NCI-H1092 treated with DMSO at 0.1 percent for 48 hours (cell line): ENCODE measurements around the gene CLN5.
"Not testable (repeated sequence)": the region's sequence is repeated elsewhere in the genome, so short reads cannot be mapped to it uniquely, and the experiment has no call there.

ENCODE experiments used
- DNase-seq: peaks from one replicate; lab custom pipeline; 2025; lab: John Stamatoyannopoulos, UW

The CLN5 gene

DNA sequence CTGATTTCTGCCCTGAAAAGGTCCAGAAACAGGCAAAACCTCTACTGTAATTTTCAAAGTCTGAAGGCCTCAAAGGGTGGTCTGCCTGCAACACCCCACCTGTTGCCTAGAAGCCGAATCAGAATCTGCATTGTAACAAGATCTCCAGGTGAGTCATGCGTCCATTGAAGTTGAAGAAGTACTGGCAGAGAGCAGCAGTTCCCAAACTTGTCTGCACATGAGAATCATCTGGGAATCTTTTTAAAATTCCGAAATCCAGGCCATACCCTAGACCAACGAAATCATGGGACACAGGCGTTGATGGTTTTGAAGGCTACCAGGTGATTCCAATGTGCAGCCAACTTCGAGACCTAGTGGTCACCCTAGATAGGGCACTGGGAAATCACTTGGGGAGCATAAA, 16.0 kb upstream of the CLN5 start:
- DNase-seq = no peak

DNA sequence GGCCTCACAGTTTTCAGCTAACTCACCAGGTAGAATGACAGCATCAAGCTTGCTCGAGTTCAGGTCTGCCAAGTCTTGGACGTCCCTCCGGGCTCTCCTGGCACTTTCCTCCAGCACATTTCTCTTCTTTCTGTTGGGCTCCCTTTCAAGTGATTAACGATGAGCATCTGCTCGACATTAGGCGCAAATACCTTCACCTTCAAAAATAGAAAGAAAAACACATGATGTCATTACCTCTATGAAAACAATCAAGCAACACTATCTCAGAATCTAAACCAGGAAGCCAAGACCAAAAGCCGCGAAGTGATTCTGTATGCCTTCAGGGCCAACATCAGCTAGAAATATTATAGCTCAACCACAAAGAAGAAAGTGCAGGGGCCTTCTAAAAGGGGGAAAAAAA, 15.4 kb upstream of the CLN5 start:
- no peak for DNase-seq

DNA sequence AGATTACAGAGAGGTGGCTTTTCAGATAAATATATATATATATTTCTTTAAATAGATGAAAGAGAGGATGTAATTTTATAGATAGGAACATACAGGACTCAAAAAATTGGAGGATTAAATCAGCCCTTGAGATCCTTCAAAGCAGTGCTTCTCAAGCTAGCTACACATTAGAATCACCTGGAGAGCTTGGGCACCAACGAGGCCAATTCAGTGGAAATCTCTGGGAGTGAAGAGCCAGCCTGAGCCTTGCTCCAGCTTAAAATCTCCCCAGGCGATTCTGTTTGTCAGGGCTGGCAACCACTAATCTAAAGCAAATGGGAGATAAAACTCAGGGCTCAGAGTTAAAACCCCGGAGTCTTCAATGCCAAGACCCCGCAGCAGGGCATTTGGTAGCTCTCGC, 15.0 kb upstream of the CLN5 start:
- no peak for DNase-seq

DNA sequence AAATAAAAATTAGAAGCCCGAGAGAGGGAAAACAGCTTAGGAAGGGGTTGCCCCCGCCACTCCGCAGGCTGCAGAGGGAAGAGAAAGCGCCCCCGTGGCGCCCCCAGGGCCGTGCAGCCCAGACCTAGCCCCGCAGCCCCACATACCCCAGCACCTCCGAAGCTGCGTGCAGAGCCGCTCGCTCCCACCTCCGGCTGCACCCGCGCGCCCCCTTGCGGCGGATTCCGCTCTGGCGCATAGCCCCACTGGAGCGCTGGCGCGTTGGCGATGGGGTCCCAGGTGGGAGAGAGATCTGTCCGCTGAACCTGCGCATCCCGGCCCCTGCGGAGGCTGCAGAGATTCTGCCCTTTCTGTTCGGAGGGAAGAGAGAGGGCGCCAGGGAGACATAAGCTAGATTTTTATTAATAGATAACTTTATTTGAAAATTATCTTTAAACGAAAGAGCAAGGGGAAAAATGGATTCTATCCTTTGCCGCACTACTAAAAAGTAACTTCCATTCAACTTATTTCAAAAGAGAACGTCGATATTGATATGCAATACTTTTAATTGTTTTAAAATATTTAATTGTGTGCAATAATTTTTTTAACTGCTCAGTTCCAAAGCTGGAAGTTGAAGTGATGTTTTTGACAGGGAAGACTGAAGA, 11.7 kb upstream of the CLN5 start:
- peak; percentile 66 for DNase-seq

DNA sequence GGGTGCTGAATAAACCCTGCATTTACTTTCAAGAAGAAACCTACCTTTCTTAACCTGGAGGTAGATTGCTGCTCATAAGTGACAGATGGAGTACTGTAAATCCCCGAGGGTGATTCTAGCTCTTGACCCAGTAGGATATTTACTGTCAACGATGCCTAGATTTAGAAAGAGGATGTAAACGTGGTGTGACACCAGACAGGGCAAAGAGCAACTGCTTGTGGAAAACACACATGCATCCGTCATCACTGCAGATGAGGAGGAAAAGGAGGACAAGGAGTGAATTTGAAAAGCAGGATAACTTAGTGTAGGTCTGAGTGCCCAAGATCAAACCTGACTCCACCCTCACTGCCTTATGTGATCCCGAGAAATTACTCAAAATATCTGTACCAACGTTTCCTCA, 9.8 kb upstream of the CLN5 start:
- DNase-seq = no peak

DNA sequence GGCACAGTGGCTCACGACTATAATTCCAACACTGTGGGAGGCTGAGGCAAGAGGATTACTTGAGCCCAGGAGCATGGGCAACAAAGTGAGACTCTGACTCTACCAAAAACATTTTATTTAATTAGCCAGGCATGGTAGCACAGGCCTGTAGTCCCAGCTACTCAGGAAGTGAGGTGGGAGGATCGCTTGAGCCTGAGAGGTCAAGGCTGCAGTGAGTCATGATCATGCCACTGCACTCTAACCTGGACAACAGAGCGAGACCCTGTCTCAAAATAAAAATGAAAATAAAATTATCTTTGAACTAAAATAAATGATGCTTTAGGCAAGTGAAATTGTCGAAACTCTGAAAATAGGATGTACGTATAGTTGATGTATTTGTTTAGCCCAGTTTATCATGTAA, 8.2 kb upstream of the CLN5 start:
- no peak for DNase-seq

DNA sequence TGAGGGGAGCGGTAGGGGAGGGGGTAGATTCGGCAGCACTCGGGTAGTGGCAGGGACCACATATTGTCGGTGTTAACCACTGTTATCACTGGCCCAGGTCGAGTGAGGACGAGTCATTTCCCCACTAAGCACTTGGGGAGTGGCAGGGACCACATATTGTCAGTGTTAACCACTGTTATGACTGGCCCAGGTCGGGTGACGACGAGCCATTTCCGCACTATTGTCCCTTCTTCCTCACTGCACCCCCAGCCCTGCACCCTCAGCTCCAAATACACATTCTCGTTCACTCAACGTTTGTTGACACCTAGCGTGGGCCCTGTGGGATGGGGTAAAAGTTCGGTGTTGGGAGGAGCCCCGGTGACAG, 467 bp upstream of the CLN5 start:
- no peak for DNase-seq

DNA sequence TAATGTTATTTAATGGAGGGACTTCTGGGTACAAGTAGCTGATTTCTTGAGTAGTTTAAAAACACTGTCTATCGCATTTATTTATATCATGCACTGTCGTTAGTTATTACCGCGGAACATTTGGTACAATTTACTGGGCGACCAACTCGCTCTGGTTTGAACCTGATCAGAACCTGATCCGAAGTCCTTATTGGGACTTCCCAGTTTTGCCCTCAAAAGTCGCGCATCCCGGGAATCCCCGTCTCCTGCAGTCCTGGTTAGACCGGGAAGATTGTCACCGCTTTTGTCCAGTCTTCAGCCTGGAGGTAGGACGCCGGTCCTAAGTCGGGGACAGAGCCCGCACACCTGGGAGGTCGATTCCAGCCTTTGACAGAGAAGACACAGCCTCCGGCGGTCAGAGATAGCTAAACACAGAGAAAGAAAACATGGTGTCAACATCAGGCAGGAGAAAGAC, 694 bp downstream of the CLN5 start:
- DNase-seq = peak; percentile 40

DNA sequence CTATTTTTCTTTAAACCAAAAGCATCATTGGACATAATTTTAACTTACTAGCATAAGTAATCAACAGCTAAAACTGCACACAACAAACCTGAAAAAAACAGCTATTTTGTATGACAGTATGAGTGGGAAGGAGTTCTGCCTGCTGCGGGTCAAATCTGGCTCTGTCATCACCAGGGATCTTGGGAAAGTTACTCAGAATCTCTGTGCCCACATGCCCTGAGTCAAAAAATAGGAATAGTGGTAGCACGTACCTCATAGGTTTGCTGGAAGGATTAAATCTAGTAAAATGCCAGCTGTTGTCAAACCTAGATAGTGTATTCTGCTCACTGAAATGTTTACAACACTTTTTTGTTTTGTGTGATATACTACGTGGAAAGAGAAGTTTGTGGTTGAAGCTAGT, 1.1 kb downstream of the CLN5 start:
- DNase-seq = no peak

DNA sequence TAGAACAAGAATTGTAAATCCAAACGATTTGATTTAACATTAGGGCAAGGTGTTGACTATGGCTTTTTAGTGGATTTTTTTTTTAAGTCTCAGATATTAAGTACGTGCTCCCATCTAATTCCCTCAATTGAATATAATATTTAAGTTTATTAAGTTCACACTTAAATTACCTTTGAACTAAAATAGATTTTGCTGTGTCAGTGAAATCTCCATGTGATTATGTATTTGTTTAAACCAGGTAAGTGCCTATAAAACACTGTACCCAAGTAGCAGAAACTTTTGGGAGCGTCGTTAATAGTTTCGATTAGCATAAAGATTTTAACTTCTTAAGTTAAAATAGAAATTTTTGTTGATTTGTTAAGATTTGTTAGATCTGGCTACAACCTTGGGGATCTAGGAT, 1.6 kb downstream of the CLN5 start:
- no peak for DNase-seq

DNA sequence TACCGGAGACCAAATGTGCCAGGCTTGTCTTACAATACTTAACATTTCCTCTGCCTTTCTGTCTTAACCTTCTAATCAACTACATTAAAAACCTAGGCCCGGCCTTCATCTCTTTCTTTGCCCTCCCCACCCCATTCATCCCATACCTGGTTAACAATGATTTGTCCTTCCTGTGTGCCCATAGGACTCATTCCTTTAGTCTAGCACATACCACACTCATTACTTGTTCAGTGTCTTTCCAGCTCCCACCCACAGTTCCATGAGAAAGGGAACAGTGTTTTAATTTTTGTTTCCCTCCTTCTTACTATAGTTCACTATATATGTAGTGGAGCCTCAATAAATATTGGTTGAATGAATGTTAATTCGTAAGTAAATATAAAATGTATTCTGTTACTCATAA, 2.4 kb downstream of the CLN5 start:
- DNase-seq = no peak

DNA sequence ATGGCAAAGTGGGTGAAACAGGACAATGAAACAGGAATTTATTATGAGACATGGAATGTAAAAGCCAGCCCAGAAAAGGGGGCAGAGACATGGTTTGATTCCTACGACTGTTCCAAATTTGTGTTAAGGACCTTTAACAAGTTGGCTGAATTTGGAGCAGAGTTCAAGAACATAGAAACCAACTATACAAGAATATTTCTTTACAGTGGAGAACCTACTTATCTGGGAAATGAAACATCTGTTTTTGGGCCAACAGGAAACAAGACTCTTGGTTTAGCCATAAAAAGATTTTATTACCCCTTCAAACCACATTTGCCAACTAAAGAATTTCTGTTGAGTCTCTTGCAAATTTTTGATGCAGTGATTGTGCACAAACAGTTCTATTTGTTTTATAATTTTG, 8.6 kb downstream of the CLN5 start:
- DNase-seq = no peak

DNA sequence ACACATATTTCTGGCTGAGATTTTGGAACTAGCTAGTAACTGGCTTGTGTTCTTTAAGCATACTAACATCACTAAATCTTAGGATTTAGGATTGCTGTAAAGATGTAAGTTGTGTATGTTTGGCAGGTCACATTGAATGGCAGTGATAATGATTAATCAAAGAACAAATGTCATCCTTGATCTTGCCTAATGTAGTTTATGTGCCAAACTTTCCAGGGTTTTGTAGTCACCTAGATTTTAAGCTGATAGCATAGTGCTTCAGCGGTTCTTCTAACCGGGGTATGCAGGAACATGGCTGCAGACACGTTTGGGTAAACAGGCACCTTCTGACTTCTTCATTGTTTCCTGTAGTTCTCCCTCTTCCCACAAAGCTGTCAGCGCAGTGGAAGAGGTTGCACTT, 9.7 kb downstream of the CLN5 start:
- no peak for DNase-seq

DNA sequence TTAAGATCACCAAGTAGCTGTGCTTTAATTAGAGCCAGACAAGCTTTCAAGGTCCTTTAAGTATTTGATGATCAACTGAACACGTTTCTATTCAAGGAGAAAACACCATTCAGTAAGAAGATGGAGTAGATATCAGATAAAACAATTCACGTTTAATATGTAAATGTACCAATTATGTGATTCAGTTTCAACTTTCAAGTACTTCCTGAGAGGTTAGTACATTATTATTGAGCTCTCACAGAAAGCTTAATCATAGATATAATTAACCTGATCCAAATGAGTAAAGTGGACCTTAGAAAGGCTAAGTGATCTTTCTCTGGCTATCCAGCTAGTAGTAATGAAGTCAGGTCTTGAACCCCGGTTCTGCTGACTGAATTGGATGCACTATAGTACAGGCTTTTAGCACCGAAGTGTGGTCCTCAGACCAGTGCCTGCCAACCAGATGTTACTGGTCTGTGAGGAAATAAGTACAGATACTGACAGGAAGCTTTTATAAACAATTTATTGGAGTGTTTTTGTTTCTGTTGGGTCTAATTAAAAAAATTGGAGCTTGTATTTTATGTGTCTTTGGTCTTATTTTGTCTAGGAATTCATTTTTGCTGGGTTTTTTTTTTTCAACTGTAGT, 10.2 kb downstream of the CLN5 start:
- no peak for DNase-seq

DNA sequence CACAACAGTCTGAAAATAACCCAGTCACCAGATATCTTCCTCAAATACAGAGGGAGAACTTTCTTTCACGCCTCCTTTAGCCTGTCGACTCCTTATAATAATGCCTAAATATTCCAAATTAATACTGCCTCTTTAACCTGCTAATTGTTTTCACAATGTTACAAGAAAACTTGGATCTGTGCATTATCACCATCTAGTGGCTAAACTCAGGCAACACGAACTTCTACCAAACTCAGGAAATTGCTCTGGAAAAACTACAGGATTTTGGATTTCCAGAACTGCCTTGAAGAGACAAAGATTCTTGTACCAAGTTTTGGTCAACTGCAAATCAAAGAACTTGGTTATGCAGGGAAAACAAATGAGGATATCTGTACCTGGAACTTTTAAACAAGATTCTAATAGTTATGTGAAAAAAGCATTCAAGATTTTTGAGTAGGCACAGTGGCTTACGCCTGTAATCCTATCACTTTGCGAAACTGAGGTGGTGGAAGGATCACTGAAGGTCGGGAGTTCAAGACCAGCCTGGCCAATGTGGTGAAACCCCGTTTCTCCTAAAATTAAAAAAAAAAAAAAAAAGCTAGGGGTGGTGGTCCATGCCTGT, 10.8 kb downstream of the CLN5 start:
- peak; percentile 14 for DNase-seq

DNA sequence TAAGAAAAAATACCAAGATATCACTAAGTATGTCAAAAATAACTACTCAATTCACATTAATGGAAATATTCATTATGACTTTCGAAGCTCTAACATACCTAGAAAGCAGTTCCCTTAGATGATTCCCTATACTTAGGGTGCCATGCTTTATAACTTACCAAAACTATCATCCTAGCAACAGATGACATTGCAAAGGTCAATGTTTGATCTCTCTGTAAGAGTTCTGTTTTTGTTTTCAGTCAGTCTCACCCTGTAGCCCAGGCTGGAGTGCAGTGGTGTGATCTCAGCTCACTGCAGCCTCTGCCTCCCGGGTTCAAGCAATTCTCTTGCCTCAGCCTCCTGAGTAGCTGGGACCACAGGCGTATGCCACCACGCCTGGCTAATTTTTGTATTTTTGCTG, 16.5 kb downstream of the CLN5 start:
- DNase-seq = not testable (repeated sequence)

DNA sequence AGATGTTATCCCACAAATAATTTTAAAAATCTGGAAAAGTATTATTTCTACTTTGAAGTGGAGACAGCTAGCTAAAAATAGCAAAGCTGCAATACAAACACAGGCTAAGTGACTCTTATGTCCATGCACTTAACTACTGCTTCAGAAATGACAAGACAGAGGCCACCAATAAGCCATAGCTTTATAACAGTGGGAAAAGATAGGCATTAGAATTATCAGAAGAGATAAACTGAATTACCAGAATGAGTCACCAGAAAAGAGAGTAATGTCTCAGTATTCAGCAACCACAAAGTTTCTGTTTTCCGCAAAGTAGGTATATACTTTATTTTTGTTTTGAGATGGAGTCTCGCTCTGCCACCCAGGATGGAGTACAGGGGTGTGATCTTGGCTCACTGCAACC, 17.1 kb downstream of the CLN5 start:
- DNase-seq = no peak

DNA sequence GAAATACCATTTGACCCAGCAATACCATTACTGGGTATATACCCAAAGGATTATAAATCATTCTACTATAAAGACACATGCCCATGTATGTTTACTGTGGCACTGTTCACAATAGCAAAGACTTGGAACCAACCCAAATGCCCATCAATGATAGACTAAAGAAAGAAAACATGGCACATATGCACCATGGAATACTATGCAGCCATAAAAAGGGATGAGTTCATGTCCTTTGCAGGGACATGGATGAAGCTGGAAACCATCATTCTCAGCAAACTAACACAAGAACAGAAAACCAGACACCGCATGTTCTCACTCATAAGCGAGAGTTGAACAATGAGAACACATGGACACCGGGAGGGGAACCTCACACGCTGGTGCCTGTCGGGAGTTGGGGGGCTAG, 17.8 kb downstream of the CLN5 start:
- not testable (repeated sequence) for DNase-seq

DNA sequence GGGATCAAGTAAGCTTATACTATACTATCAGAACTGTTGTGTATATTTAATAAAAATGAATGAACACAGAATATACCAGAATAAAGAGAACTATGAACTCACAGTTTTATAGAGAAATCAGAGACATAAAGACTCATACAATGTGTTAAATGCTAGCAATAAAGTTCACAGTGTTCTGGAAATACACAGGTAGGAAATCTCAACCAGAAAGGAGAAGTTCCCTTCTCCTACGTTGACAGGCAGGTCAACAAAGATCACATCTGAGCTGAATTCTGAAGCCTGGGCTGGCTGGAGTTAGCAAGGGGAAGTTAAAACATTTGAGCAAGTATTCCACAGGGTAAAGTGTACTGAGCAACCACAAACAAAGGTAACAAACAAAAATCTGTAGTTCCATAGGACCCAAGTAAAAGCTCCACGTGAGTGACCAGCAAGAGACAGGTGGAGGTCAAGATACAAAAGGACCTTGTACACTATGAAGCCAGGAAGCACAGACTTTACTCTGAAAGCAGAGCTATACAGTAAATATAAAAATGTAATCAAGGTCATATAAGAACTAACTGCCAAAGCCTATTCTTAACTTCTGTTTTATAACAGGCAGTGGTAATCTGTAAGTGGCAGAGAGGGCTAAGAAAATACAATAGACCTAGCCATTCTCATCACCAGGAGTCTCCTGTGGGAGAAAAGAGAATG, 22.1 kb downstream of the CLN5 start:
- no peak for DNase-seq

DNA sequence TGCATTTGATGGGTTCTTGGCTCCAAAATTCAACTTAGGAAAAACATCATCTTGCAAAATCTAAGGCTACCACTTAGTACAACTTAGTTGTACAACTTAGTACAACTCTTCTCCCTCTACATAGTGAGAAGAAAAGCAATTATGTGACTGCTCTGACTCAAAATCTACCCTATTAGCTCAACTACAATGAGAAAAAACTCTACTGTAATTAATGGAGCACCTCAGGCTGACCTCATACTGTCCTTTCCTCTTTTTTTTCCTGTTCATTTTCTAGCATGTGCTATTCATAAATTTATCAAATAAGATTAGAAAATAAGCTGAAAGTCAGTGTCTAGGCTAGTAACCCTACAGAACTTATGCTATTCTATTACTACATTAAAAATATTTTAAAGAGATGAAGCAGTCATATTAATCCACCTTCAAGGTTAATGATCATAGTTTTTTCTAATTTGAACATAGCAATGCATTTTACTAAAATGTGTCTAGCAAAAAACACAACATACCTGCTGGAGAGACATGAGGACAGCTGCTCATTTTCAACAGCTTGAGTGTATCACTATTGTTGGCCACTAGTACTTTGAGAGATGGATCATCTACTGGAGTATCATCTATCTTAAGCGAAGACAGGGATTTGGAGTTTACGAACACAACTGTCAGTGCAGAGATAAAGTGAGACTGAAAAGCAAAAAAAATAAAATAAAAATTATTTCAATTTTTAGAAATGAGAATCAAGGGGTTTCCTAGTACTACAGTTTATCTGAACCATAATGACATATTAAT, 23.2 kb downstream of the CLN5 start:
- DNase-seq = no peak

DNA sequence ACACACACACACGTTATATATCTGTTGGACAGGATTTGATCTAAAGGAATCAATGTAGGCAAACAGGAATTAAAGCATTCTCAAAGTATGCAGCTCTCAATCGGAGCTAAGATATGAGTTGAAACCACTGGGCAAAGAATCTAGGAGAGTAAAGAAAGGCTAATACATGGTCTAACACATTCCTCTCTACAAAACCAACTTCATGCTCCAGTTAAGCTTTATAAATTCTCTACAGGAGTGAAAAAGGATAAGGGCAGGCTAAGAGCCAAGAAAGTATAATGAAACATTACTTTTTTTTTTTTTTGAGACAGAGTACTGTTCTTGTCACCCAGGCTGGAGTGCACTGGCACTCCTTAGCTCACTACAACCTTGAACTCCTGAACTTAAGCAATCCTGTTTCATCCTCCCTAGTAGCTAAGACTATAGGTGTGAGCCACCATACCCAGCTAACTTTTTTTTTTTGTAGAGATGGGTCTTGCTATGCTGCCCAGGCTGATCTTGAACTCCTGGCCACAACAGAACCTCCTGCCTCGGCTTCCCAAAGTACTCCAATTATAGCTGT, 24.5 kb downstream of the CLN5 start:
- DNase-seq = no peak
